H9 (cell line): ENCODE data around the gene PLOD1. TPM values are rescaled to one million over a fixed set of nuclear protein-coding genes. Genes with fewer than 3 reads are reported as not detected.

Source experiments
- DNase-seq: peaks from one replicate; pipeline ENCODE4 v3.0.0-alpha.2; 2017
- H2AFZ ChIP-seq: one replicate; pipeline ENCODE4 v1.6.1; 2013; ENCODE audit warnings: mild to moderate bottlenecking, low read length, control low read depth, moderate library complexity
- H2AK5ac ChIP-seq: 2 replicates; pipeline ENCODE4 v1.6.1; 2013; ENCODE audit warnings: low read length, control low read depth, mixed read lengths; ENCODE audit not compliant: insufficient read length
- H2BK120ac ChIP-seq: one replicate; pipeline ENCODE4 v1.6.1; 2013; ENCODE audit warnings: low read depth, mild to moderate bottlenecking, low read length, control low read depth, inconsistent platforms; ENCODE audit not compliant: poor library complexity, severe bottlenecking
- H2BK12ac ChIP-seq: 2 replicates; pipeline ENCODE4 v1.6.1; 2013; ENCODE audit warnings: low read length, control low read depth, mixed read lengths, low read depth; ENCODE audit not compliant: insufficient read length
- H2BK15ac ChIP-seq: 2 replicates; pipeline ENCODE4 v1.6.1; 2013; ENCODE audit warnings: low read depth, low read length, control low read depth
- H2BK20ac ChIP-seq: one replicate; pipeline ENCODE4 v1.6.1; 2013; ENCODE audit warnings: low read depth, mild to moderate bottlenecking, low read length, control low read depth, inconsistent platforms; ENCODE audit not compliant: poor library complexity, severe bottlenecking
- H2BK5ac ChIP-seq: 2 replicates; pipeline ENCODE4 v1.6.1; 2013; ENCODE audit warnings: low read length, control low read depth, mixed read lengths; ENCODE audit not compliant: insufficient read length
- H3K14ac ChIP-seq: 2 replicates; pipeline ENCODE4 v1.6.1; 2013; ENCODE audit warnings: low read length, control low read depth; ENCODE audit not compliant: insufficient read depth
- H3K18ac ChIP-seq: 2 replicates; pipeline ENCODE4 v1.6.1; 2013; ENCODE audit warnings: low read depth, mild to moderate bottlenecking, mixed read lengths, low read length, control low read depth; ENCODE audit not compliant: insufficient read length
- H3K23ac ChIP-seq: 2 replicates; pipeline ENCODE4 v1.6.1; 2013; ENCODE audit warnings: low read length, control low read depth, mixed read lengths, low read depth; ENCODE audit not compliant: insufficient read length
- H3K23me2 ChIP-seq: 2 replicates; pipeline ENCODE4 v1.6.1; 2013; ENCODE audit warnings: low read depth, mild to moderate bottlenecking, mixed read lengths, low read length, control low read depth; ENCODE audit not compliant: insufficient read length, poor library complexity, severe bottlenecking
- H3K27ac ChIP-seq: 2 replicates; pipeline ENCODE4 v1.5.1; 2013; ENCODE audit warnings: low read length, control low read depth, mixed read lengths, low read depth; ENCODE audit not compliant: insufficient read length
- H3K27me3 ChIP-seq: 2 replicates; pipeline ENCODE4 v1.6.1; 2013; ENCODE audit warnings: low read length, control low read depth, inconsistent platforms; ENCODE audit not compliant: insufficient read depth
- H3K4ac ChIP-seq: 2 replicates; pipeline ENCODE4 v1.6.1; 2013; ENCODE audit warnings: low read depth, mild to moderate bottlenecking, control low read depth, inconsistent platforms, low read length, moderate library complexity
- H3K4me1 ChIP-seq: 2 replicates; pipeline ENCODE4 v1.6.1; 2013; ENCODE audit warnings: low read length, control low read depth, inconsistent platforms; ENCODE audit not compliant: insufficient read depth
- H3K4me2 ChIP-seq: 2 replicates; pipeline ENCODE4 v1.6.1; 2013; ENCODE audit warnings: low read length, control low read depth, mixed read lengths; ENCODE audit not compliant: insufficient read length, insufficient read depth
- H3K56ac ChIP-seq: 2 replicates; pipeline ENCODE4 v1.6.1; 2013; ENCODE audit warnings: low read depth, mild to moderate bottlenecking, mixed read lengths, low read length, control low read depth; ENCODE audit not compliant: insufficient read length
- H3K79me1 ChIP-seq: 2 replicates; pipeline ENCODE4 v1.6.1; 2013; ENCODE audit warnings: low read depth, mild to moderate bottlenecking, moderate library complexity, low read length, control low read depth, inconsistent platforms; ENCODE audit not compliant: insufficient read depth, poor library complexity, severe bottlenecking
- H3K79me2 ChIP-seq: 2 replicates; pipeline ENCODE4 v1.6.1; 2013; ENCODE audit warnings: low read length, control low read depth, inconsistent platforms; ENCODE audit not compliant: insufficient read depth
- H3K9ac ChIP-seq: 2 replicates; pipeline ENCODE4 v1.6.1; 2013; ENCODE audit warnings: low read length, control low read depth, mixed read lengths; ENCODE audit not compliant: insufficient read length; ENCODE audit errors: extremely low read depth
- H3K9me3 ChIP-seq: one replicate; pipeline ENCODE4 v1.6.1; 2013; ENCODE audit warnings: low read depth, low read length, inconsistent platforms; ENCODE audit not compliant: control insufficient read depth
- H3T11ph ChIP-seq: one replicate; pipeline ENCODE4 v1.6.1; 2013; ENCODE audit warnings: mild to moderate bottlenecking, low read length, control low read depth, inconsistent platforms
- H4K20me1 ChIP-seq: one replicate; pipeline ENCODE4 v1.6.1; 2013; ENCODE audit not compliant: control insufficient read depth, insufficient read length, insufficient read depth
- H4K5ac ChIP-seq: 2 replicates; pipeline ENCODE4 v1.6.1; 2013; ENCODE audit warnings: low read depth, mild to moderate bottlenecking, mixed read lengths, low read length, control low read depth; ENCODE audit not compliant: insufficient read length
- H4K8ac ChIP-seq: replicated peaks from 2 replicates; pipeline ENCODE4 v1.6.1; 2013; ENCODE audit warnings: low read length, control low read depth, mixed read lengths, low read depth; ENCODE audit not compliant: insufficient read length
- H4K91ac ChIP-seq: 2 replicates; pipeline ENCODE4 v1.6.1; 2013; ENCODE audit warnings: low read depth, mild to moderate bottlenecking, moderate library complexity, mixed read lengths, low read length, control low read depth; ENCODE audit not compliant: insufficient read length
- H3K27ac Mint-ChIP-seq, 3 experiments: 2 replicates in 2 of 3; 3 replicates in 1 of 3; pipeline ENCODE4 v1.8.0; 2020 to 2021; ENCODE audit warnings: mixed read lengths in 3 of 3, mild to moderate bottlenecking in 1 of 3, moderate library complexity in 1 of 3
- H3K27me3 Mint-ChIP-seq: 2 replicates; pipeline ENCODE4 v1.8.0; 2021; ENCODE audit warnings: low read depth, mild to moderate bottlenecking, moderate library complexity, mixed read lengths
- H3K36me3 Mint-ChIP-seq, 3 experiments: 2 replicates in 2 of 3; 3 replicates in 1 of 3; pipeline ENCODE4 v1.8.0; 2020 to 2021; ENCODE audit warnings: low read depth in 3 of 3, mixed read lengths in 3 of 3; ENCODE audit not compliant: insufficient read depth in 1 of 3
- H3K4me1 Mint-ChIP-seq, 2 experiments: 2 replicates each; pipeline ENCODE4 v1.8.0; 2020; ENCODE audit warnings: mixed read lengths in 2 of 2
- H3K4me3 Mint-ChIP-seq, 2 experiments: 2 replicates in 1 of 2; 3 replicates in 1 of 2; pipeline ENCODE4 v1.8.0; 2020 to 2021; ENCODE audit warnings: mild to moderate bottlenecking in 2 of 2, mixed read lengths in 2 of 2, moderate library complexity in 1 of 2
- H3K9me3 Mint-ChIP-seq, 2 experiments: 2 replicates in 1 of 2; 3 replicates in 1 of 2; pipeline ENCODE4 v1.8.0; 2020; ENCODE audit warnings: mild to moderate bottlenecking in 2 of 2, mixed read lengths in 2 of 2, moderate library complexity in 1 of 2
- WGBS: extraction: QIAGEN DNeasy Blood & Tissue Kit; methylation state at CpG from one replicate; pipeline ENCODE4 v1.1.7; 2013; ENCODE audit warnings: missing lambda C conversion rate, low lambda C conversion rate, mixed read lengths; ENCODE audit not compliant: insufficient read length; ENCODE audit errors: extremely low coverage; 5-methylcytosine and 5-hydroxymethylcytosine counted together
- total RNA-seq: library from RNA; stranded (reverse); gene quantifications from 2 replicates; pipeline ENCODE4 v1.2.1, GENCODE V29; 2021
- TF ChIP-seq, protein P1 (sequence below): fragments of 200-600 bp; sonication (generic); conservative IDR thresholded peaks from 3 replicates; pipeline ENCODE4 v1.8.0; 2021; ENCODE audit warnings: antibody characterized with exemption, mild to moderate bottlenecking

PLOD1 gene
- total RNA-seq, 1 experiment from 2014 or later, result 57.0 TPM

DNA sequence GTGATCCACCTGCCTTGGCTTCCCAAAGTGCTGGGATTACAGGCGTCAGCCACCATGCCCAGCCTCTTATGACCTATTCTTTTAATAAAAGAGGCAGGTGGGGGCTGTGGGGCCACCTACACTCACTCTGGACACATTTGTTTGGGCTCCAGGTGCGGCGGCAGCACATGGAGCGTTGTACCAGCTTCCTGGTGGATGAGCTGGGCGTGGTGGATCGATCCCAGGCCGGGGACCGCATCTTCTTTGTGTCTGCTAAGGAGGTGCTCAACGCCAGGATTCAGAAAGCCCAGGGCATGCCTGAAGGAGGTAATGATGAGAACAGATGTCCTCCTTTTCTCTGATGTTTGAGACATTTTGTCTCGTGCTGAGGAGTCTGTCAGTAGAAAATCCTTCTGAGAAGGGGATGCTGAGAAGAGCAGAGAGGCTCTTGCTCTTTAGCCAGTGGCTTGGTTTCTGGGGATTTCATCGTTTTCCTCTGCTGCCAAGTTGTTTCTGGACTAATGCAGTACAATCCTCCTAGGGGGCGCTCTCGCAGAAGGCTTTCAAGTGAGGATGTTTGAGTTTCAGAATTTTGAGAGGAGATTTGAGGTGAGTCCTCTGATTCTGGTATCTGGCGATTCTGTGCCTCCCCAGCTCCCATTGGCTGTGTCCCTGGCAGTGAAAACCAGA is 66.9 kb downstream of the PLOD1 start:
- DNase-seq, result peak; percentile 66
- no peaks in the 10 kb centered on the region for H3K4me1 Mint-ChIP-seq
- Histone ChIP-seq H3T11ph (no peak overlapping the region), H4K20me1 (no peaks in the 10 kb centered on the region), H2BK15ac (no peak overlapping the region), H3K56ac (no peak overlapping the region), H3K27ac (no peak overlapping the region), H2AK5ac (no peak overlapping the region), H4K8ac (no peak overlapping the region), H2BK20ac (no peak overlapping the region), H2BK5ac (no peak overlapping the region), H2BK120ac (no peak overlapping the region), H4K91ac (no peak overlapping the region), H3K9me3 (no peaks in the 10 kb centered on the region), H3K4me2 (no peak overlapping the region), H3K79me1 (no peaks in the 10 kb centered on the region), H3K9ac (no peak overlapping the region), H3K18ac (no peak overlapping the region), H3K23ac (no peak overlapping the region), H3K23me2 (no peaks in the 10 kb centered on the region), H3K4ac (no peak overlapping the region), H3K14ac (no peak overlapping the region), H3K4me1 (no peaks in the 10 kb centered on the region), H4K5ac (no peak overlapping the region), H3K79me2 (no peaks in the 10 kb centered on the region), H2BK12ac (no peak overlapping the region), H3K27me3 (no peaks in the 10 kb centered on the region), H2AFZ (no peak overlapping the region)
- no peaks in the 10 kb centered on the region for H3K27me3 Mint-ChIP-seq
- H3K9me3 Mint-ChIP-seq, result no peaks in the 10 kb centered on the region; a peak in 1 of 5 replicates
- H3K4me3 Mint-ChIP-seq, result no peak overlapping the region
- H3K27ac Mint-ChIP-seq, result peak overlapping the region; percentile 72 to 89 (median 83); a peak in 4 of 7 replicates
- WGBS, result no CpG with 5 or more reads among the region's 14 CpGs
- H3K36me3 Mint-ChIP-seq, result peaks cover 64 to 91% (median 81%) of the 10 kb centered on the region in 3 experiments
- TF ChIP-seq, protein P1, sequence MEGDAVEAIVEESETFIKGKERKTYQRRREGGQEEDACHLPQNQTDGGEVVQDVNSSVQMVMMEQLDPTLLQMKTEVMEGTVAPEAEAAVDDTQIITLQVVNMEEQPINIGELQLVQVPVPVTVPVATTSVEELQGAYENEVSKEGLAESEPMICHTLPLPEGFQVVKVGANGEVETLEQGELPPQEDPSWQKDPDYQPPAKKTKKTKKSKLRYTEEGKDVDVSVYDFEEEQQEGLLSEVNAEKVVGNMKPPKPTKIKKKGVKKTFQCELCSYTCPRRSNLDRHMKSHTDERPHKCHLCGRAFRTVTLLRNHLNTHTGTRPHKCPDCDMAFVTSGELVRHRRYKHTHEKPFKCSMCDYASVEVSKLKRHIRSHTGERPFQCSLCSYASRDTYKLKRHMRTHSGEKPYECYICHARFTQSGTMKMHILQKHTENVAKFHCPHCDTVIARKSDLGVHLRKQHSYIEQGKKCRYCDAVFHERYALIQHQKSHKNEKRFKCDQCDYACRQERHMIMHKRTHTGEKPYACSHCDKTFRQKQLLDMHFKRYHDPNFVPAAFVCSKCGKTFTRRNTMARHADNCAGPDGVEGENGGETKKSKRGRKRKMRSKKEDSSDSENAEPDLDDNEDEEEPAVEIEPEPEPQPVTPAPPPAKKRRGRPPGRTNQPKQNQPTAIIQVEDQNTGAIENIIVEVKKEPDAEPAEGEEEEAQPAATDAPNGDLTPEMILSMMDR, result peak; percentile 84
